Liver (tissue), 9 donors: ENCODE results near the gene PRKAA2. TPM values are rescaled to one million over a fixed set of nuclear protein-coding genes. Genes with fewer than 3 reads are reported as not detected.

Experiments used
- DNase-seq: peaks from one replicate; pipeline ENCODE4 v3.0.0-alpha.2; 2017; ENCODE audit warnings: low spot score
- H3K27ac ChIP-seq, 2 donors: one replicate each; pipeline ENCODE4 v1.7.0; 2013; ENCODE audit warnings: inconsistent platforms in 2 of 2, low read length in 2 of 2, control low read depth in 1 of 2, low read depth in 1 of 2, mild to moderate bottlenecking in 1 of 2
- H3K27me3 ChIP-seq, 4 donors: one replicate each; pipeline versions ENCODE4 v1.6.1 to v1.7.0; 2013; ENCODE audit warnings: low read length in 3 of 4, inconsistent platforms in 1 of 4, mild to moderate bottlenecking in 1 of 4, moderate library complexity in 1 of 4; ENCODE audit not compliant: control insufficient read depth in 4 of 4, insufficient read depth in 4 of 4
- H3K36me3 ChIP-seq, 4 donors: one replicate each; pipeline versions ENCODE4 v1.6.1 to v1.7.0; 2013; ENCODE audit warnings: low read length in 3 of 4, mild to moderate bottlenecking in 3 of 4, low read depth in 1 of 4, moderate library complexity in 1 of 4; ENCODE audit not compliant: control insufficient read depth in 4 of 4, insufficient read depth in 3 of 4
- H3K4me1 ChIP-seq, 4 donors: one replicate each; pipeline versions ENCODE4 v1.6.1 to v1.7.0; 2013; ENCODE audit warnings: low read length in 3 of 4, mild to moderate bottlenecking in 3 of 4, moderate library complexity in 1 of 4; ENCODE audit not compliant: control insufficient read depth in 4 of 4, insufficient read depth in 4 of 4
- H3K4me3 ChIP-seq, 3 donors: one replicate each; pipeline versions ENCODE4 v1.6.1 to v1.7.0; 2013; ENCODE audit warnings: low read length in 3 of 3, control low read depth in 1 of 3, low read depth in 1 of 3, mild to moderate bottlenecking in 1 of 3
- H3K9ac ChIP-seq, 2 donors: one replicate each; pipeline ENCODE4 v1.7.0; 2013; ENCODE audit warnings: low read length in 2 of 2, mild to moderate bottlenecking in 2 of 2, moderate library complexity in 2 of 2, control low read depth in 1 of 2, low read depth in 1 of 2
- H3K9me3 ChIP-seq, 4 donors: one replicate each; pipeline versions ENCODE4 v1.6.1 to v1.7.0; 2013; ENCODE audit warnings: low read length in 3 of 4; ENCODE audit not compliant: control insufficient read depth in 4 of 4
- CTCF ChIP-seq: fragments of 150-350 bp; IDR thresholded peaks from 2 replicates; pipeline ENCODE4 v1.5.1; 2017; ENCODE audit warnings: improper control_type of control experiment, low read depth, low read length; ENCODE audit not compliant: missing input control
- FOXA1 ChIP-seq: IDR thresholded peaks from 2 replicates; pipeline ENCODE4 v1.6.1; 2016; ENCODE audit warnings: antibody characterized with exemption
- FOXA2 ChIP-seq: IDR thresholded peaks from 2 replicates; pipeline ENCODE4 v1.6.1; 2016; ENCODE audit warnings: antibody characterized with exemption
- GABPA ChIP-seq, 2 donors: IDR thresholded peaks in 1 of 2; conservative IDR thresholded peaks in 1 of 2; 2 replicates each; pipeline ENCODE4 v1.6.1; 2016; ENCODE audit warnings: antibody characterized with exemption in 2 of 2, mild to moderate bottlenecking in 1 of 2, moderate library complexity in 1 of 2
- HNF4A ChIP-seq, 2 donors: conservative IDR thresholded peaks; 2 replicates each; pipeline ENCODE4 v1.6.1; 2016; ENCODE audit warnings: antibody characterized with exemption in 2 of 2, mild to moderate bottlenecking in 2 of 2
- JUND ChIP-seq, 2 donors: IDR thresholded peaks; 2 replicates each; pipeline ENCODE4 v1.6.1; 2016; ENCODE audit warnings: antibody characterized with exemption in 2 of 2
- NR2F2 ChIP-seq: IDR thresholded peaks from 2 replicates; pipeline ENCODE4 v1.6.1; 2016; ENCODE audit warnings: antibody characterized with exemption
- RAD21 ChIP-seq, 2 donors: IDR thresholded peaks; 2 replicates each; pipeline ENCODE4 v1.6.1; 2016; ENCODE audit warnings: antibody characterized with exemption in 2 of 2, mild to moderate bottlenecking in 2 of 2
- REST ChIP-seq: IDR thresholded peaks from 2 replicates; pipeline ENCODE4 v1.6.1; 2016; ENCODE audit warnings: antibody characterized with exemption, mild to moderate bottlenecking
- RXRA ChIP-seq, 2 donors: IDR thresholded peaks; 2 replicates each; pipeline ENCODE4 v1.6.1; 2017 to 2018; ENCODE audit warnings: antibody characterized with exemption in 2 of 2, mild to moderate bottlenecking in 1 of 2
- TAF1 ChIP-seq: conservative IDR thresholded peaks from 2 replicates; pipeline ENCODE4 v1.6.1; 2016; ENCODE audit warnings: antibody characterized with exemption, mild to moderate bottlenecking
- YY1 ChIP-seq: IDR thresholded peaks from 2 replicates; pipeline ENCODE4 v1.6.1; 2016; ENCODE audit warnings: antibody characterized with exemption, mild to moderate bottlenecking
- WGBS: extraction: QIAGEN DNeasy Blood & Tissue Kit; methylation state at CpG from one replicate; pipeline ENCODE4 v1.1.7; 2013; 5-methylcytosine and 5-hydroxymethylcytosine counted together
- polyA plus RNA-seq, 2 donors: library from polyadenylated mRNA; stranded (reverse) in 1 of 2; unstranded in 1 of 2; fragments of 200-250 nt in 1 of 2; fragments of >200 nt in 1 of 2; fragmentation: Nextera tagmentation in 1 of 2; extraction: Ambion mirVana in 1 of 2; gene quantifications; one replicate each; pipeline versions ENCODE4 v1.2.1 to v1.2.3, GENCODE V29; 2013 to 2015
- total RNA-seq, 2 donors: library from RNA; depleted of rRNA; stranded (reverse); fragments of >200 nt; gene quantifications; one replicate each; pipeline ENCODE4 v1.2.3, GENCODE V29; 2014
- TF ChIP-seq, protein P1 (sequence below): IDR thresholded peaks from 2 replicates; pipeline ENCODE4 v1.6.1; 2016; ENCODE audit warnings: antibody characterized with exemption
- TF ChIP-seq, protein P2 (sequence below): IDR thresholded peaks from 2 replicates; pipeline ENCODE4 v1.6.1; 2016; ENCODE audit warnings: antibody characterized with exemption
- donor health status: healthy.
- donor health status: healthy.
- donor health status: healthy.
- donor health status: healthy.
- donor health status: healthy.

PRKAA2 gene
- total and polyA plus RNA-seq, 4 donors: 0.33 to 2.7 (median 1.6) TPM

GRCh38 chr1:56648546-56648945 is 3.4 kb downstream of the PRKAA2 start:
- H3K4me1 ChIP-seq: peaks cover 1 to 18% (median 11%) of the 10 kb centered on the region in 4 donors
- H3K36me3 ChIP-seq: no peaks in the 10 kb centered on the region
- H3K27ac ChIP-seq: no peak overlapping the region
- no peak for TF ChIP-seq RXRA (IDR thresholded peaks at IDR 0.05)
- TF ChIP-seq FOXA2: no peak
- TF ChIP-seq NR2F2: no peak
- TF ChIP-seq TAF1: no peak
- TF ChIP-seq REST: no peak
- TF ChIP-seq HNF4A (conservative IDR thresholded peaks at IDR 0.05): no peak
- TF ChIP-seq, protein P1, sequence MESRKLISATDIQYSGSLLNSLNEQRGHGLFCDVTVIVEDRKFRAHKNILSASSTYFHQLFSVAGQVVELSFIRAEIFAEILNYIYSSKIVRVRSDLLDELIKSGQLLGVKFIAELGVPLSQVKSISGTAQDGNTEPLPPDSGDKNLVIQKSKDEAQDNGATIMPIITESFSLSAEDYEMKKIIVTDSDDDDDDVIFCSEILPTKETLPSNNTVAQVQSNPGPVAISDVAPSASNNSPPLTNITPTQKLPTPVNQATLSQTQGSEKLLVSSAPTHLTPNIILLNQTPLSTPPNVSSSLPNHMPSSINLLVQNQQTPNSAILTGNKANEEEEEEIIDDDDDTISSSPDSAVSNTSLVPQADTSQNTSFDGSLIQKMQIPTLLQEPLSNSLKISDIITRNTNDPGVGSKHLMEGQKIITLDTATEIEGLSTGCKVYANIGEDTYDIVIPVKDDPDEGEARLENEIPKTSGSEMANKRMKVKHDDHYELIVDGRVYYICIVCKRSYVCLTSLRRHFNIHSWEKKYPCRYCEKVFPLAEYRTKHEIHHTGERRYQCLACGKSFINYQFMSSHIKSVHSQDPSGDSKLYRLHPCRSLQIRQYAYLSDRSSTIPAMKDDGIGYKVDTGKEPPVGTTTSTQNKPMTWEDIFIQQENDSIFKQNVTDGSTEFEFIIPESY: no peak
- TF ChIP-seq FOXA1: no peak
- TF ChIP-seq YY1: no peak
- TF ChIP-seq GABPA (IDR thresholded peaks at IDR 0.05 in 1 of 2, conservative IDR thresholded peaks at IDR 0.05 in 1 of 2): no peak
- TF ChIP-seq RAD21 (IDR thresholded peaks at IDR 0.05): no peak
- TF ChIP-seq JUND (IDR thresholded peaks at IDR 0.05): no peak
- no peak for TF ChIP-seq CTCF
- WGBS: 71% methylated on average over 4 of the region's 4 CpGs
- no peak overlapping the region for H3K9ac ChIP-seq
- no peak overlapping the region for H3K4me3 ChIP-seq
- no peaks in the 10 kb centered on the region for H3K27me3 ChIP-seq
- no peaks in the 10 kb centered on the region for H3K9me3 ChIP-seq
- DNase-seq: no peak

DNA sequence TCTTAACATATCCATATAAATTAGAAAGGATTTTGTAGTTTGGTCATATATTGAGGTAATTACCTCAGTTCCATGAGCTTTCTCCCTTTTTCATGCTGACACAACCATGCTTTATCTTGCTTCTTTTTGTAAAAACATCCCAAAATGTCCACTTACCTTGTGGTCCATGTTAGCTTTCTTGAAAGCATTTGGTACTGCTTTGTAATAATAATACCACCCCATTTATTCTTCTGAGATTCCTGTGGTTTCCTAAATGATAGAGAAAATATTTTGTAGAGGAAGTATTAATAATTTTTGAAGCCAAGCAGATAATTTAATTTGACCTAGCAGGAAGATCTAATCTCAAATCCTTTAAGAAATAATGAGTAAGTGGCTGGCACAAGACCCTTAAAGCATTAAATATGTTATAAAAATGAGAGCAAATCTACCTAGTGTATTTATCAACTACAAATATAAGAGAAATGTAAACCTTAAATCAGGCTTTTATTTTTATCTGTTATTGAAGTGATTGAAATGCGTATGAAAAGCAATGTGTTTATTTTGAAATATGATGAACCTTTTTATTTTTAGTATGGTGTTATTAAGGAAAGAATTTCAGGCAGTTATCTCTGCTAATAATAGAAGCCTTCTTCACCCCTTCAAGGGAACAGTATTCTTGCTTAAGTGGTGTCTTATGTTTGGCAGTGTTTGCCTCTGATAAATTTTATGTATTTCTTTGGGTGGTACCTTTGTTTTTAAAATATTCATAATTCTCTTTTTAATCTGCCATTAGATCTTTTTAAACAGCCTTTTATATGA is 9.2 kb downstream of the PRKAA2 start:
- H3K9me3 ChIP-seq: peaks cover 0 to 13% (median 1%) of the 10 kb centered on the region in 4 donors
- no peak overlapping the region for H3K4me3 ChIP-seq
- H3K36me3 ChIP-seq: no peaks in the 10 kb centered on the region
- H3K27ac ChIP-seq: no peak overlapping the region
- 86% methylated on average over 1 of the region's 1 CpG for WGBS
- H3K9ac ChIP-seq: no peak overlapping the region
- H3K4me1 ChIP-seq: no peaks in the 10 kb centered on the region
- H3K27me3 ChIP-seq: no peaks in the 10 kb centered on the region
- no peak for DNase-seq
- no peak for TF ChIP-seq FOXA2
- TF ChIP-seq, protein P1: no peak
- TF ChIP-seq CTCF: no peak
- TF ChIP-seq, protein P2, sequence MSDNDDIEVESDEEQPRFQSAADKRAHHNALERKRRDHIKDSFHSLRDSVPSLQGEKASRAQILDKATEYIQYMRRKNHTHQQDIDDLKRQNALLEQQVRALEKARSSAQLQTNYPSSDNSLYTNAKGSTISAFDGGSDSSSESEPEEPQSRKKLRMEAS: no peak
- TF ChIP-seq YY1: no peak
- no peak for TF ChIP-seq TAF1
- TF ChIP-seq REST: no peak
- no peak for TF ChIP-seq RAD21 (IDR thresholded peaks at IDR 0.05)
